RWPE1 (cell line): ENCODE data around the gene GLIPR1L1.

Experiments
- CTCF ChIA-PET: fragments of 350-600 bp; sonication (Branson Sonifier 250); formaldehyde crosslinking; extraction: SDS; loops from one replicate; lab custom pipeline; 2021; lab: Yijun Ruan, JAX
- POLR2A ChIA-PET: fragments of 400-600 bp; formaldehyde crosslinking; extraction: SDS; loops from one replicate; lab custom pipeline; 2020; ENCODE audit warnings: antibody characterized with exemption; ENCODE audit not compliant: low non-redundant PET; lab: Yijun Ruan, JAX
- DNase-seq: peaks from one replicate; pipeline ENCODE4 v3.0.0; 2012; ENCODE audit warnings: low spot score
- H3K27ac ChIP-seq: fragments of 450-650 bp; 2 replicates; pipeline ENCODE4 v1.5.1; 2017
- CTCF ChIP-seq: fragments of 450-650 bp; conservative IDR thresholded peaks from 2 replicates; pipeline ENCODE4 v1.5.1; 2017; ENCODE audit warnings: low read depth, mild to moderate bottlenecking

The GLIPR1L1 gene

GRCh38 chr12:75389706-75390105 lies 55.2 kb downstream of the GLIPR1L1 start:
- ChIA-PET CTCF (interaction anchor here (0.7 to 0.9 kb wide), 3 partner anchors 22 to 1488 kb away, joined by 3 to 6 read pairs (median 3); no protein-coding TSS in a partner anchor), POLR2A (no interaction called here)
- H3K27ac ChIP-seq: no peak overlapping the region
- TF ChIP-seq CTCF: no peak
- DNase-seq: no peak

GRCh38 chr12:75390156-75390898 lies 55.9 kb downstream of the GLIPR1L1 start:
- no peak for TF ChIP-seq CTCF
- H3K27ac ChIP-seq: peak overlapping the region; percentile 85
- DNase-seq: no peak
- ChIA-PET CTCF (interaction anchor here (0.7 to 1.5 kb wide), 3 partner anchors 47 to 1487 kb away, joined by 3 read pairs; no protein-coding TSS in a partner anchor), POLR2A (no interaction called here)

- POLR2A ChIA-PET: no interaction called here
- peak; percentile 95 for DNase-seq
- H3K27ac ChIP-seq: peak within 1 kb of the TSS; percentile 85
- peak; percentile 87 for TF ChIP-seq CTCF
- CTCF ChIA-PET: interaction anchor here (0.6 to 1.5 kb wide), 8 partner anchors 10 to 1491 kb away, joined by 3 to 5 read pairs (median 3); partner anchors contain the start of gene GLIPR1L1
Measured at GRCh38 chr12:75390899-75391538, 56.5 kb downstream of the GLIPR1L1 start, which contains the start of gene GLIPR1L2. GLIPR1L2 (plus strand) TSS chr12:75391089; CDS start chr12:75391117, 28 bp downstream.

- TF ChIP-seq CTCF: no peak
- no peak overlapping the region for H3K27ac ChIP-seq
- no peak for DNase-seq
- POLR2A ChIA-PET: no interaction called here
- CTCF ChIA-PET: interaction anchor here (1.7 kb wide), 1 partner anchor 13 kb away, joined by 5 read pairs; the partner anchor contains the start of gene GLIPR1L2
Measured at GRCh38 chr12:75404231-75404630, 69.8 kb downstream of the GLIPR1L1 start.

GRCh38 chr12:75407683-75408082 lies 73.2 kb downstream of the GLIPR1L1 start:
- DNase-seq: no peak
- POLR2A ChIA-PET: no interaction called here
- no peak for TF ChIP-seq CTCF
- CTCF ChIA-PET: interaction anchor here (0.8 to 1.2 kb wide), 2 partner anchors 9 to 38 kb away, joined by 3 read pairs; no protein-coding TSS in a partner anchor
- no peak overlapping the region for H3K27ac ChIP-seq

- no peak for DNase-seq
- H3K27ac ChIP-seq: no peak overlapping the region
- CTCF ChIA-PET: interaction anchor here (0.7 kb wide), 1 partner anchor 338 kb away, joined by 4 read pairs; no protein-coding TSS in a partner anchor
- no peak for TF ChIP-seq CTCF
- POLR2A ChIA-PET: no interaction called here
Measured at GRCh38 chr12:75409830-75410229, 75.4 kb downstream of the GLIPR1L1 start.
